ENCODE measurements around the gene PCNX2.
"Not testable (repeated sequence)": the region's sequence is repeated elsewhere in the genome, so short reads cannot be mapped to it uniquely, and the experiment has no call there.

The PCNX2 gene

GRCh38 chr1:233102341-233102740, 193.2 kb downstream of the PCNX2 start:
- DNase-seq (ENCODE audit: low read depth): no peak

GRCh38 chr1:233097959-233098580, 197.5 kb downstream of the PCNX2 start:
- no peak for DNase-seq (ENCODE audit: low read depth)

- DNase-seq (ENCODE audit: low read depth): no peak
Observed at GRCh38 chr1:233097546-233097945, 198.0 kb downstream of the PCNX2 start.

- no peak for DNase-seq (ENCODE audit: low read depth)
Observed at GRCh38 chr1:233094691-233095090, 200.8 kb downstream of the PCNX2 start.

- DNase-seq (ENCODE audit: low read depth): no peak
Observed at GRCh38 chr1:233094269-233094668, 201.3 kb downstream of the PCNX2 start.

- no peak for DNase-seq (ENCODE audit: low read depth)
Observed at GRCh38 chr1:233090746-233091494, 204.6 kb downstream of the PCNX2 start.

- DNase-seq (ENCODE audit: low read depth): no peak
Observed at GRCh38 chr1:233089251-233089650, 206.3 kb downstream of the PCNX2 start.

GRCh38 chr1:233088613-233089012, 206.9 kb downstream of the PCNX2 start:
- DNase-seq (ENCODE audit: low read depth): no peak

GRCh38 chr1:233086961-233087881, 208.3 kb downstream of the PCNX2 start:
- no peak for DNase-seq (ENCODE audit: low read depth)

- no peak for DNase-seq (ENCODE audit: low read depth)
Observed at GRCh38 chr1:233085566-233085965, 210.0 kb downstream of the PCNX2 start.

- no peak for DNase-seq (ENCODE audit: low read depth)
Observed at GRCh38 chr1:233082778-233083550, 212.6 kb downstream of the PCNX2 start.

GRCh38 chr1:233081735-233082134, 213.8 kb downstream of the PCNX2 start:
- DNase-seq (ENCODE audit: low read depth): no peak

GRCh38 chr1:233080827-233081226, 214.7 kb downstream of the PCNX2 start:
- DNase-seq (ENCODE audit: low read depth): not testable (repeated sequence)

- DNase-seq (ENCODE audit: low read depth): no peak
Observed at GRCh38 chr1:233080286-233080685, 215.2 kb downstream of the PCNX2 start.

- DNase-seq (ENCODE audit: low read depth): no peak
Observed at GRCh38 chr1:233079574-233079973, 216.0 kb downstream of the PCNX2 start.

- no peak for DNase-seq (ENCODE audit: low read depth)
Observed at GRCh38 chr1:233078396-233078795, 217.1 kb downstream of the PCNX2 start.

- DNase-seq (ENCODE audit: low read depth): no peak
Observed at GRCh38 chr1:233075915-233076295, 219.6 kb downstream of the PCNX2 start.

GRCh38 chr1:233066087-233066486, 229.4 kb downstream of the PCNX2 start:
- DNase-seq (ENCODE audit: low read depth): no peak

- DNase-seq (ENCODE audit: low read depth): no peak
Observed at GRCh38 chr1:233065685-233066084, 229.8 kb downstream of the PCNX2 start.

GRCh38 chr1:233064988-233065387, 230.5 kb downstream of the PCNX2 start:
- no peak for DNase-seq (ENCODE audit: low read depth)

- no peak for DNase-seq (ENCODE audit: low read depth)
Observed at GRCh38 chr1:233063462-233063861, 232.1 kb downstream of the PCNX2 start.

GRCh38 chr1:233061265-233061664, 234.3 kb downstream of the PCNX2 start:
- DNase-seq (ENCODE audit: low read depth): no peak
